ENCODE data around the gene ZNF438. TPM values are rescaled to one million over a fixed set of nuclear protein-coding genes. Genes with fewer than 3 reads are reported as not detected.

ZNF438 gene
- total RNA-seq, 1 experiment from 2014 or later = 2.0 TPM

DNA sequence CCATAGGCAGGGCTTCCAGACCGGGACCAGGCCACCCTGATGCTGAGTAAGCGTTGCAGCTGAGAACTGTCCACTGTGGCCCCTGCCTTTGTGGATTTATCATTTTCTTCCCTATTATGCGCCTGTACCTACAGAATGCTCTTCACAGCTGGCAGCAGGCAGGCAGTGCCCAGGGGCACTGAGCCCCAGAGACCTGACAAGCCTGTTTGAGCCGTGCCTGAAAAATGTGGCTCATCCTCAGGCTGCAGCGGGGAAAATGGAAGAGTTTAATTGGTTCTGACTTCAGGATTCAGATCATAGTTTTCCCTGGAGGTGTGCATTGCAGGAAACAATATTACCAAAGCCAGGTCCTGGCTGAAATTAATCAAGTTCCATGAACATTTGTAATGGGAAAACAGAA lies 200.2 kb downstream of the ZNF438 start:
- ChIA-PET CTCF (no interaction called here), POLR2A (ENCODE audit: low non-redundant PET) (interaction anchor here (0.5 kb wide), 1 partner anchor 1346 kb away, joined by 3 read pairs; no protein-coding TSS in a partner anchor)
- intact Hi-C loops (cut with micrococcal nuclease; ENCODE audit: unreplicated experiment) = no loop called here
- H3K9me3 ChIP-seq (ENCODE audit: low read depth, low read length, poor library complexity, severe bottlenecking) = no peaks in the 10 kb centered on the region
- no peak overlapping the region for H3K4me3 ChIP-seq (ENCODE audit: low read depth, low read length, poor library complexity, severe bottlenecking)
- BruUV-seq (replicated peaks) = no TSS peak
- TF ChIP-seq, protein P1, sequence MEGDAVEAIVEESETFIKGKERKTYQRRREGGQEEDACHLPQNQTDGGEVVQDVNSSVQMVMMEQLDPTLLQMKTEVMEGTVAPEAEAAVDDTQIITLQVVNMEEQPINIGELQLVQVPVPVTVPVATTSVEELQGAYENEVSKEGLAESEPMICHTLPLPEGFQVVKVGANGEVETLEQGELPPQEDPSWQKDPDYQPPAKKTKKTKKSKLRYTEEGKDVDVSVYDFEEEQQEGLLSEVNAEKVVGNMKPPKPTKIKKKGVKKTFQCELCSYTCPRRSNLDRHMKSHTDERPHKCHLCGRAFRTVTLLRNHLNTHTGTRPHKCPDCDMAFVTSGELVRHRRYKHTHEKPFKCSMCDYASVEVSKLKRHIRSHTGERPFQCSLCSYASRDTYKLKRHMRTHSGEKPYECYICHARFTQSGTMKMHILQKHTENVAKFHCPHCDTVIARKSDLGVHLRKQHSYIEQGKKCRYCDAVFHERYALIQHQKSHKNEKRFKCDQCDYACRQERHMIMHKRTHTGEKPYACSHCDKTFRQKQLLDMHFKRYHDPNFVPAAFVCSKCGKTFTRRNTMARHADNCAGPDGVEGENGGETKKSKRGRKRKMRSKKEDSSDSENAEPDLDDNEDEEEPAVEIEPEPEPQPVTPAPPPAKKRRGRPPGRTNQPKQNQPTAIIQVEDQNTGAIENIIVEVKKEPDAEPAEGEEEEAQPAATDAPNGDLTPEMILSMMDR (conservative IDR thresholded peaks at IDR 0.05; ENCODE audit: low read depth, low read length) = no peak
- TF ChIP-seq EZH2 (IDR thresholded peaks at IDR 0.05; ENCODE audit: borderline replicate concordance, low read depth, low read length, poor library complexity, severe bottlenecking) = no peak
- DNase-seq (ENCODE audit: low spot score) = no peak
- no peaks in the 10 kb centered on the region for H3K4me1 ChIP-seq (ENCODE audit: insufficient read depth, low read length, poor library complexity, severe bottlenecking)
- no peaks in the 10 kb centered on the region for H3K27me3 ChIP-seq (replicated peaks; ENCODE audit: insufficient read depth, low read depth, low read length, poor library complexity)
- no peak overlapping the region for H3K27ac ChIP-seq (ENCODE audit: low read depth, low read length, poor library complexity, severe bottlenecking)
- H3K36me3 ChIP-seq (ENCODE audit: insufficient read depth, low read length, poor library complexity, severe bottlenecking) = no peaks in the 10 kb centered on the region

DNA sequence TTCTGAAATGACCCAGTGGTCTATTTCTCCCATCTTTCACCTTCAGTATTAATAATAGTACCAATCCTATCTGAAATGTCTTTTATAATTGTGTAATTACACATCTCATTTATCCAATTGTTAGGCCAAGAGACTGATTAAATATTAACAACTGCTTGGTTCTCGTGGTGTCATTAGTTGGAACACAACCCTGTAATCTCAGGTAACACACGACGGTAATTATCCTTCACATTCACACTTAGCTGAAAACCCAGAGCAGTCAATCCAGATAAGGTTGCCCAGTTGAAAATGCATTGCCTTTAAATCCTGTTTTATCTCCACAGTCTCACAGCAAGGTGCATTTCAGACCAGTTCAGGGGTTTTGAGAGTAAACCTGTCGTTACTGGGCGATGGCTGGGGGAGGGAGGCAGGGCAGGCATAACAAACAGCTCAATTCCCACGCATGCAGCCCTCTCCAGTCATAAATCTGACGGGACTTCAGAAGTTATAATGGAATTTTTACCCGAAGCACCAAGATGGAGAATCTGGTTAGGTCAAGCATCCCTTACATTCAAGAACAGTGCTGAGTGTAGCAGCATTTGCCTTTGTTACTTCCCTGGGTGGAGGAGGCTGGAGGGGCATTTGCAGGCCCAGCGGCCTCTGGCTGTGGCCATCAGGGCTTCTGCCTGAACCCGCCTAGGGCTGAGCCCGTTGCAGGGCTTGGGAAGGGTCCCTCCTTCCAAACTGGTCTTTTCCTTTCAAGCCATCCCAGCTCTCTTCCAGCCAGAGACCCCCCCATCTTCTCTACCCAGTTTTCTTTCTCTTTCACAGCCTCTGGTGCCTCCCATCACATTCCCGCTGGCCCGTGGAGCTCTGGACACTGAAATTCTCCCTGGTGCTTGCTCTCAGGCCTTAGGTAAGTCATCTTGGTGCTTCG lies 201.1 kb downstream of the ZNF438 start:
- H3K27me3 ChIP-seq (replicated peaks; ENCODE audit: insufficient read depth, low read depth, low read length, poor library complexity) = no peaks in the 10 kb centered on the region
- no peak overlapping the region for H3K4me3 ChIP-seq (ENCODE audit: low read depth, low read length, poor library complexity, severe bottlenecking)
- TF ChIP-seq, protein P1 (conservative IDR thresholded peaks at IDR 0.05; ENCODE audit: low read depth, low read length) = no peak
- no peak for TF ChIP-seq EZH2 (IDR thresholded peaks at IDR 0.05; ENCODE audit: borderline replicate concordance, low read depth, low read length, poor library complexity, severe bottlenecking)
- no peaks in the 10 kb centered on the region for H3K9me3 ChIP-seq (ENCODE audit: low read depth, low read length, poor library complexity, severe bottlenecking)
- no peak overlapping the region for H3K27ac ChIP-seq (ENCODE audit: low read depth, low read length, poor library complexity, severe bottlenecking)
- no peaks in the 10 kb centered on the region for H3K36me3 ChIP-seq (ENCODE audit: insufficient read depth, low read length, poor library complexity, severe bottlenecking)
- POLR2A ChIA-PET (ENCODE audit: low non-redundant PET) = no interaction called here
- no peak for DNase-seq (ENCODE audit: low spot score)
- no TSS peak for BruUV-seq (replicated peaks)
- CTCF ChIA-PET = interaction anchor here (0.6 kb wide), 1 partner anchor 231 kb away, joined by 4 read pairs; no protein-coding TSS in a partner anchor
- intact Hi-C loops (cut with micrococcal nuclease; ENCODE audit: unreplicated experiment) = no loop called here
- H3K4me1 ChIP-seq (ENCODE audit: insufficient read depth, low read length, poor library complexity, severe bottlenecking) = no peaks in the 10 kb centered on the region

DNA sequence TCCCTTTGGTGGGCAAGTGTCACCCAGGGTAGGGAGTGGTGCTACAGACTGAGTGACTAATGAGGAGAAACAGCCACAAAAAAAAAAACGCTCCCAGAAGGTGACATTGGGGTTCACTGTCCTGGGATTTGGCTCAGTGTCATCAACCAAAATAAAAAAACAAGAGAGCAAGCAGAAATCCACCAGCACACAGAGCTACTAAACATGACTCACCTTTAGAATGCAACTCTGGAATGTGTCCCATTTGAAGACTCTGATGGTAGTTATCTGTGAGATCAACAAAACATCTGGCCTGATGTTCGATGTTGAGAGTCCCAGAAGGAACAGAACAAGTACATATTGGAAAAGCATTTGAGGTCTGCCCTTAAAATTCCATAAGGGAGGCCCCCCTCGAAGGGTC lies 201.8 kb downstream of the ZNF438 start:
- Histone ChIP-seq H3K9me3 (ENCODE audit: low read depth, low read length, poor library complexity, severe bottlenecking) (no peaks in the 10 kb centered on the region), H3K4me1 (ENCODE audit: insufficient read depth, low read length, poor library complexity, severe bottlenecking) (no peaks in the 10 kb centered on the region), H3K27me3 (replicated peaks; ENCODE audit: insufficient read depth, low read depth, low read length, poor library complexity) (no peaks in the 10 kb centered on the region), H3K27ac (ENCODE audit: low read depth, low read length, poor library complexity, severe bottlenecking) (no peak overlapping the region), H3K4me3 (ENCODE audit: low read depth, low read length, poor library complexity, severe bottlenecking) (no peak overlapping the region), H3K36me3 (ENCODE audit: insufficient read depth, low read length, poor library complexity, severe bottlenecking) (no peaks in the 10 kb centered on the region)
- intact Hi-C loops (cut with micrococcal nuclease; ENCODE audit: unreplicated experiment) = no loop called here
- no TSS peak for BruUV-seq (replicated peaks)
- ChIA-PET CTCF (no interaction called here), POLR2A (ENCODE audit: low non-redundant PET) (no interaction called here)
- DNase-seq (ENCODE audit: low spot score) = no peak
- TF ChIP-seq, protein P1 (conservative IDR thresholded peaks at IDR 0.05; ENCODE audit: low read depth, low read length) = no peak
- TF ChIP-seq EZH2 (IDR thresholded peaks at IDR 0.05; ENCODE audit: borderline replicate concordance, low read depth, low read length, poor library complexity, severe bottlenecking) = no peak
